Measurements from ENCODE around the gene KRT79.

Gene KRT79

DNA sequence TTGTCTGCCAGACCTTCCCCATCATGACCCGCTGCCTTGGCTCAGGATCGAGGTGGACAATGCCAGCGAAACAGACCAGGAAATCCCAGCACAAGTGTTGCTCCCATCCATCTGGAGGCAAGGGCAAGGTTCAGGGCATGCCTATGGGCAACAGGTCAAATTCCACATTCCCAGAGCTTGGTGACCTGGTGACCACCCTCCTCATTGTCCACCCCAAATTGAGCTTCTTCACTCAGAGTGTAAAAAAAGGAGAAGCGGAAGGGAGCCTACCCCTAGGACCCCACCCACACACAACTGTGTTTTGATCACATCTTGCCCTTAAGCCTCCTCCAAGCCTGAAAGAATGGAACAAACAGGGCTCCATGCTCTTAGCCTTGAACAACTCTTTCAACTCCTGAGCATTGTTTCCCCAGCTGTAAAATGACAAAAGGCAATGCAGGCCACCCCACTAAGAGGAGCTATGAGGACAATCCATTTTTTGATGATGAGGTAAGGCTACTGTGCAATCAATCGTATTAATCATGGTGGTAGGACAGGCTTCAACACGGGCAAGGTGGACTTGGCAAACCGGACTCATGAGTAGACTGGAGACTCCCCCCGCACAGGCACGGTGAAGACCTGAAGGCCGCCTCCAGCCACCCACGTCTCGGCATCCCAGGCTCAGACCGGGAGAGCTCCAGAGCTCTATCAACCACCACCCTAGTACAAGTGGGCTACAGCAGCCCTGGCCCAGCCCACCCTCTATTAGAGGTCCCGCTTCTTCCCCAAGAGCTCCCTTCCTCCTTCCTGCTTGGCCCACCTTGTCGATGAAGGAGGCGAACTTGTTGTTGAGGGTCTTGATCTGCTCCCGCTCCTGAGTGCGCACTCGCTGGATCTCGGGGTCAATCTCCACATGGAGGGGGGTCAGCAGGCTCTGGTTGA is 866 bp downstream of the KRT79 start:
- DNase-seq: no peak

DNA sequence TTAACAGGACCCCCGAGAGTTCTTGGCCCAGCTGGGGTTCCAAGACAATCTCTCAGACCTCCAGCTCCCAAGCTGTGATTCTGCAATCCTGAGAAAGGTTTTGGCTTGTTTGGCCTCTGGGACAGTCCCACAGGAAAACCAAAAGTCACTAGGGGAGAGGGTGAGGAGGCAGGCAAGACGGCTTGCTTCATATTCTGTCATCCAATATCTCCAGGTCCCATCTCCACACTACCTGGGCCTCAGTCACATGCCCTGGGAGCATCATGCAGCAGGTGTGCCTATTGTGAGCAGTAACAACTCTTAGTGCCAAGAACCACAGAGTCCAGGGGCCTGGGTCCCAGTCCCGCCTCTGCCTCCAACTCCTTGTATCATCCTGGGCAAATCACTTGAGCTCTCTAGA is 1.7 kb downstream of the KRT79 start:
- DNase-seq: no peak

DNA sequence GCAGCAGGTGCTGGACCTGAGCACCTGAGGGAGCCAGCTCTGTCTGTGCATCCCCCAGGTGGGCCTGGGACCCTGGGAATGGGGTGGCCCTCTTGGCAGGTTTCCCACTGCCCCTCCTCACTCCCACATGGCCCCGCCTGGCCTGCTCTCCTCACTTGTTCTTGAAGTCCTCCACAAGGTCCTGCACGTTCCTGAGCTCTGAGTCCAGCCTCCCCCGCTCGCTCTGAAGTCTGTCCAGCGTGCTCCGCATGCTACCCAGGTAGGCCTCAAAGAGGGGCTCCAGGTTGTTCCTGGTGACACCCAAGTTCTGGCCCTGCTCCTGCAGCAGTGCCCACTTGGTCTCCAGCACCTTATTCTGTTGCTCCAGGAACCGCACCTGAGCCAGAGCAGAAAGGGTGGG is 2.9 kb downstream of the KRT79 start:
- no peak for DNase-seq

DNA sequence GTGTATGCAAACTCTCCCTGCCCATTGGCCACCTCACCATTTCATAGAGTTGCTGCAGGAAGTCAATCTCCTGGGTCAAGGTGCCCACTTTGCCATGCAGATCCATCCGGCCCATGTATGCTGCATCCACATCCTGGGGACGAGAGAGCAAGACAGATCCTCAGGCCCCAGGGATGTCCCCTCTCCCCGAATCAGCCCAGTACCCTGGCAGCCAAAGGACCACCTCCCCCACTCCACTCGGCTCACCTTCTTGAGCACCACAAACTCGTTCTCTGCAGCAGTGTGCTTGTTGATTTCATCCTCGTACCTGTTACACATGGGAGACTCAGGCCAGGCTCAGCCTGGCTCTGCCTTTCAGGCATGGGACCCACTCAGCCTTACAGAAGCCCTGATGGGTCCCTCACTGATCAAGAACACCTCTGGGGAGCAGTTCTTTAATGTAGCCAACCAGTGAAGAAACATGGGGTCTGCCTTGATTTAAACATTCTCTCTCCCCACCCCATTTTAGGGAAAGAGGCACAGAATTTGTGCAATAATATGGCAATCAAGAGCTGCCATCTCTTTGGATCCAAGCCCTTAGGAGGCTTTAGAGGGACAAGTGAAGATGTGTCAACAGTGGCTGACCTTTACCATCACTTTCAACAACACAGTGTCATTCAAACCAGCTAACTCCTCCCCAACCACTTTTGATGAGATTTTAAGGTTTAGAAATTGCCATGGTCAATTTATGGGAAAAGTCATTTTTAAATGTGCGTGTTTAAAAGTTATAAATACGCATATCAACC is 3.9 kb downstream of the KRT79 start:
- DNase-seq: no peak

DNA sequence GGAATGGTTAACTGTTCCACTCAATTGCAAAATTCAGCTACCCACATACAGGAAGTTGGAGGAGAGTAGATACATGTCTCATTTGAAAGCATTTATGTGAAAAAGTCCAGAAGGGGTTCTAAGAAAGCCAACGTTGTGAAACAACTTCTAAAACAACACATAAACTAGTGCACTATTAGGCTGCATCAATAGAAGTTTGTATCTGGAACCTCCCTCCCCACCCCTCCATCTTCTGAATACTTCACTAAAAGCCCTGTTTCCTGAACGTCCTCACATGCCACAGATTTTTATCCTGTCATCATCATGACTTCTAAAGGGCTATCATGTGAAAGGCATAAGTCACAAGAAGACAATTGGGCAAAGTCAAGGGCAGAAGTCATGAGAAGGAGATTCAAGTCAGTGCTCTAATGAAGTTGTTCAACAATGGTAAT is 5.5 kb downstream of the KRT79 start:
- DNase-seq: no peak

DNA sequence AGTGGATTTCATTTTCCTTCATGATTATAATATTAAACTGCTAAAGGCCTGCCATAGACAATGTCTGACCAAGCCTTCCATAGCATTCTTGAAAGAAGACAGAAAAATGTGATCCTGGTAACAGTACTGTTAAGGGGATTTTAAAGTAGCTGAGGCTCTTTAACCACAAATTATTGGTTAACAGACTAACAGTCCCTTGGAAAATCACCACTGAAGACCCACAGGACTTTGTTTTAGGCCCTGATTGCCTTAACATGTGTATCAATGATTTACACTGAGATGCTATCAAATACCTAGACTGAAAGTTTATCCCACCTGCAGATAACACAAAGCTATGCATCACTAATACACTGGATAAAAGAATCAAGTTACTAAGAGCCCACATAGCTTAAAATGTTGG is 6.0 kb downstream of the KRT79 start:
- DNase-seq: no peak

DNA sequence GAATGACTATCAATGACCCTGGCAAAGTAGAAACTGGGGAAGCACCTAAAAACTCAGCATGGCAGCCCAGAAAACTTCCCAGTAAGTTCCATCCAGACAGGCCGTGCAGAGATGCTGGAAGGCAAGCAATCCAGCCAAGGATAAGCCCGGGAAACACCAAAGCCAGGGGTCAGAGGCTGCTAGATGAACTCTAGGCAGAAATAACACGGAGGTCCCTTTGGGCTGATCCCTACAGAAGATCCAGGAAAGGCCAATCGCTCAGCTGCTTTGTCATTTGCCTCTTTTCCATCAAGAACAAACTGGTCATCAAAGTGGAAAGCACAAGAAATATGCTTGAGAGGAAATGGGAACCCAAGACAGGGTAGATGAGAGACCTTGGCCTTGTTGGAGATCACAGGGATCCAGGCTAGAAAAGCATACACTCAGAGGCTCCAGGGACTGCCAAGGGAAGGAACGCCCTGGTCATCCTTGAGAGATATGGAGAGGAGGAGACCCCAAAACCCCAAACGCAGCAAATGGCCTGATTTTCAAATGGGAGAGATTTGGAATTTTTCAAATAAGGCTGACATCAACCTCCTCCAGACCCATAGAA is 6.5 kb downstream of the KRT79 start:
- no peak for DNase-seq

DNA sequence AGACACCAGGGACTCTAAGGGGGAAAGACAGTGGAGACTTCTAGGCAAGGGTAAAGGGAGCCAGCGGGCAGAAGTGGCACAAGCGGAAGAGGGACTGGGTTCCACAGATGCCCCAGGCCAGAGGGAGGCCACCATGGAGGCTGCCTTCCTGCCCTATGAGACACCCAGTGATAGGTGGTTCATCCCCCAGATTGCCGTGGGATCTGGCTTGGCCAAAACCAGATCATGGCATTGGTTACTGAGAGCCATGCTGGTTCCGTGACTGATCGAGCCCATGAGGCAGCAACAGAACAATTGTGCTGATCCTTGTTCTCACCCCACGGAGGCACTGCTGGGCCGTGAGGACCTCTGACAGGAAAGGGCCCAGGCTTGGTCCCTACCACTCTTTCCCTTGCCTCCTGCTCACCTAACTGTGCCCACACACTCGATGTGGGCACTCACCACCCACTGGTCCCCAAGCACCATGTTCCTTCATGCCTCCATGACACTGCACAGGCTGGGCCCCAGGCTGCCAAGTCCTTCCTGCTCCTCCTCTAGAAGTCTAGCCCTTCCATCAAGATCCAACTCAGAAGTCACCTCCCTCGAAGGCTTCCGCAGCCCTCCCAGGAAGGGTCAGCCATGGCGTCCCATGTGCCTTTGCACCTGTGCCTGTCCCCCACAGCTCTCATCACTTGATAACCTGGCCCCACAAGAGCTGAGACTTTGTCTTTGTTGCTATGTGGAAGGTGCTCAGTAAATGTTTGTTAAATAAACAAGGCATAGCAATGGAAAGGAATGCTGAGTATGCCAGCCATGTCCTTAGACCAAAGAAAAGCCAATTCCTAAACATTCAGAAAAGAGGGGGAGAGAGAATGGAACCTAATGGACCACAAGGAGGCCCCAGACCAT is 7.3 kb downstream of the KRT79 start:
- DNase-seq: no peak

DNA sequence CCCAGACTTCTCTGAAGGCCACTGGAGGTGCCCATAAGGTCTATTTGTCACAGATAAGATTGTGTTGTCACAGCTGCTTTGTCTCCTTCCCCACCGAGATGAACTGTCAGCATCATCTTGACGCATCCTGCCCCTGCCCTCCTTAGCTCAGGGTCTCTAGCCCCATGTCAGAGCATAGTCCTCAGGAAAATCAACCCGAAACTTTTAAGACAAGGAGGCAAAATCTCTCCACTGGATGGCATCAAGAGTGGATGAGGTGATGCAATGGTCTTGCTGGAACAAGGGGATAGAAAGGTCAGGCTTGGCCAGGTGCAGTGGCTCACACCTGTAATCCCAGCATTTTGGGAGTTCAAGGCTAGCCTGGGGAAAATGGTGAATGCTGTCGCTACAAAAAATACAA is 8.2 kb downstream of the KRT79 start:
- DNase-seq: no peak

DNA sequence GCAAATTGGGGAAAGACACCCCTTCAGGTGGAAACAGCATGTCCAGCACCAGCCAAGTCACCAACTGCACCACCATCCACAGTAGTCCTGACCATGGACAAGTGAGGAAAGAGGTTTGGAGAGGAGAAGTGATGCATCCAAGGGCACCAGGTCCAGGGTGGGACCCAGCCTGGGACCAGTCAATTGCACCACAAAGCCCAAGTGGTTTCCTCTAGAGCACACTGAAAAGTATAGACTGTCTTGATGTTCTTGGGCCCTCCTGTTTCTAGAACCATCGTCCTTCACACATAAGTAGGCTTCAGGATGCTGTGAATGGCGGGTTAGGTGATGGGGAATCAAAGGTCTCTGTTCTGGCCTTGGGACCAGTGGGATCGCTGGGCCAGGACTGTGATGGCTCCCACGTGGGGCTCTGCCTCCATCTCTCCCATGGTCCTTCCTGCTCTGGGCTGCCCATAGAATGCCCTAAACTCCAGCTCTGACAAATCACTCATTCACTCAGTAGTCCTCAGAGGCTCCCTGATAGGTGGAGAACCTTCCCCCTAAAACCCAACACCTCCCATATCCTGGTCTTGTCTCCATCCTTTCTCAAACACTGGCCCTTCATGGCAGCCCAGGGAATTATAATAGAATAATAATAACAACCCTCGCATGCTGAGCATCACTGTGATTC is 9.2 kb downstream of the KRT79 start:
- no peak for DNase-seq

DNA sequence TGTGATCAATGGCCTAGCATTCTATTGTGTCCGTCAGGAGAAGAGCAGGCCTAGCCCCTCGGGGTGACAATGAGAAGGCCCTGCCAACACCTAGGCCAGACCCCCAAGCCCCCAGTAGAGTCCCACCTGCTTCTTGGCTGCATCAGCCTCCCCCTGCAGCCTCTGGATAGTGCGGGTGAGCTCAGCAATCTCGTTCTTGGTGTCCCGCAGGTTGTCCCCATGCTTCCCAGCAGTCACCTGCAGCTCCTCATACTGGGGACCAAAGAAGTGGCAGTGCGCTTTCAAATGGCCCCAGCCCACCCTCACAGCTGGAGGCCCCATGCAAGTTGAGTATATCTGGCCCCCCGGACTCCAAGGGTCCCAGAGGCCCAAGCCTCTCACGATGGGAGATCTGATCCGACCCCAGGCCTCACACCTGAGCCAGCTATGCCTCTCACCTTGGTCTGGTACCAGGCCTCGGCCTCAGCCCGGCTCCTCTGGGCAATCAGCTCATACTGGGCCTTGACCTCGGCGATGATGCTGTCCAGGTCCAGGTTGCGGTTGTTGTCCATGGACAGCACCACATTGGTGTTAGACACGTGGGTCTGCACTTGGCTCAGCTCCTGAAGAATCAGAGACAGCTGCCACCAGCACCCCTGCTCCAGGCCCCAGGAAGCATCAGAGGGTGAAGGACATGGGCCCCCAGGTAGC is 10.2 kb downstream of the KRT79 start:
- no peak for DNase-seq

DNA sequence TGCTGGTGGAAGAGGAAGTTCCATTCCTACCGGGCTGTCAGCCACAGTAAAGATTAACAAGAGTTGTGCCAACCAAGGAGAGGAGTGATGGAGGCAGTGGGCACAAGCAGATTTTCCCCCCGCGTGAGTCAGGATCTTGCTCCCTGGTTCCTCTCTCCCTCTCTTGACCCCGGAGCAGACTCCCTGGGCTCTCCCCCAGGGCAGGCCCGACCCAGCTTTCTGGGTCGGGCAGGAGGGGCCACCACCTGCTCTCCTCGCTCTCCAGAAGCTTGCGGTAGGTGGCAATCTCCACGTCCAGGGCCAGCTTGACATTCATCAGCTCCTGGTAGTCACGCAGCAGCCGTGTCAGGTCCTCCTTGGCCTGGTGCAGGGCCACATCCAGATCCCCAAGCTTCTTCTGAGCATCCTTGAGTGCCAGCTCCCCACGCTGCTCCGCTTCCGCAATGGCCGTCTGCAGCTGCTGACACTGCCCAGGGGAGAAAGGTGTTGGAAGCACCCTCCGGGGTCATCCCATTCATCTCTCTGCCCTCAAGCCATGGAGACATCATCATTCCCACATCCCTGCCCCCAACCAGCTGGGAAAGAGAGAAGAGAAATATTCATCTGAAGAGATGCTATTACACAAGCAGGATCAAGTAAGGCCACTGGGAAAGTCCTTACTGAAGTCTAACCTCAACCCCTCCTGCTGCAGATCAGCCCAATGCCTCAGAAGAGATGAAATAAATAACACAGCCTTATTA is 11.2 kb downstream of the KRT79 start:
- no peak for DNase-seq

DNA sequence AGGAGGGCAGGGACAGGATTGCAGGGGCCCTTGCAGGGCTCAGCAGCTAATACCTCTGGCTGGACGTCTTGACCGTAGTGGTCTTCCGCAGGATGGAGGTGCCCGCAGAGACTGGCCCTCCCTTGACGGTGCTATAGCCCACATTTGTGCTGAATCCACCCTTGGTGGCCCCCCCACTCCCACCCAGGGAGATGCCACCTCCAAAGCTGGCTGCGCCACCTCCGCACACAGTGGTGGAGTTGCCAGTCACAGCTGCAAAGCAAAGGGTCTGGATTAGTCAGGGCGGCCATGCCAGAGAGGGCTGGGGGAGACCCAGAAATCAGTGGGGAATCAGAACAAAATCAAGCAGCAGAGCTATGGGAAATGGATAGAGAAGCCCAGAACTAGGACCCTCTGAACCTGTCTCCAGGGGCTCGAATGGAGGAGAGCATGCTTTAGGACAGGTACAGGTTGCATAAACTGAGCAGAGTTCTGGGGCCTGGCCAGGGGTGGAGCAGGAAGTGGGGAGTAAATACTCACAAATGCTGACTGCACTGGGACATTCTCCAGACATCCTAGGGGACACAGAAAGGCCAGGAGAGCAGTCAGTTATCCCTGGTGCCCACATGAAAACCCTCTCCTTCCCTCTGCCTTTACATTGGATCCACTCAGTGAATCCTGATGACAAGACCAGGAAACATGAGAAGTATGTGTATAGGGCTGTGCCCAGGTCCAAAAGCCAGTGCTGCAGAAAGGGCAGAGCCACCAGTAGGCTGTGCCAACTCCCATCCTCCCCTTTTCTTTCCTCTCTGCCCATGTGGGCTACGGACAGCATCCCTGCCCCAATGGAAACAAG is 12.1 kb downstream of the KRT79 start:
- DNase-seq: no peak

DNA sequence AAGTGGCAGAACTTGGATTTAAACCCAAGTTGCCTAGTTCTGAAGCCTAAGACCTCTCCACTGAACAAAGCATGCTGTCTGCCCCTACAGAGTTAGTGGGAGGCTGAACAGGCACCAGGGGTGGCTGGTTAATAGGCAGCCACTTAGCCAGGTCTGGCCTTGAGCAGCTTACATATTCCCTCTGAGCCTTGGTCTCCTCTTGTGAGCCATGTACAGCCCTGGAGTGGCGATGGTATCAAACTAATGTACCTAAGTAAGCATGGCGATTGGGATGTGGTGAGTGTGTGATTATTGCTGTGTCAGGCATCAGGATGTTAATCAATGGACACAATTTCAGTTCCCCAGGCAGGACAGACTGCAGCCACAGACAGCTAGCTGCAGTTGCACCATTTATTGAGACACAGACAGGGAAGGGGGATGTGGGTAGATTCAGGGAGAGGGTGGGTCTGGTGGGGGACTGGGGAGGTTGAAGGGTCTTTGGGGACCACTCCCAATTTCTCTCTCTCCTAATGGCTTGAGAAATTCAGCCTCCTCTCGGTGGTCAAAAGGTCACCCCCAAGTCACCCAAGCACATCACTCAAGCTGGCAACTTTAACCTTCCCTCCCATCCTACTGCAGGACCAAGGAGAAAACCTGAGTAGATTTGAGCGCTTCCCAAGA is 12.9 kb downstream of the KRT79 start:
- DNase-seq: no peak

DNA sequence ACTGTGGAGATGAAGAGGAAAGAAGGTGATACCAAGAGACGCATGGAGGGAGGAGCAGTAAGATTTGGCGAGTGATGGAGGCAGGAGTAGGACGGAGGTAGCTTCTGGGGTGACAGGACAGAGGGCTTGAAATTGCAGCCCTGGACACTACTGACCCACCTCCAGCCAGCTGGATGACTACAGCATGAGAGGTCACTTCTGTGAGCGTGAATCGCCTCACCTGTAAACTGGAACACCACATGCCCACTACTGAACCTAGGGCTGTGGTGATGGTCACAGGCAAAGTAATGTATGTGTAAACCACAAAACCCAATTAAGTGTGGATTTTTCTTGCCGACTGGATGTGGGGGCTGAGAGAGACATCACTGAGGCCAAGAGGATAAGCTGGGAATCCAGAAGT is 13.6 kb downstream of the KRT79 start:
- DNase-seq: no peak

DNA sequence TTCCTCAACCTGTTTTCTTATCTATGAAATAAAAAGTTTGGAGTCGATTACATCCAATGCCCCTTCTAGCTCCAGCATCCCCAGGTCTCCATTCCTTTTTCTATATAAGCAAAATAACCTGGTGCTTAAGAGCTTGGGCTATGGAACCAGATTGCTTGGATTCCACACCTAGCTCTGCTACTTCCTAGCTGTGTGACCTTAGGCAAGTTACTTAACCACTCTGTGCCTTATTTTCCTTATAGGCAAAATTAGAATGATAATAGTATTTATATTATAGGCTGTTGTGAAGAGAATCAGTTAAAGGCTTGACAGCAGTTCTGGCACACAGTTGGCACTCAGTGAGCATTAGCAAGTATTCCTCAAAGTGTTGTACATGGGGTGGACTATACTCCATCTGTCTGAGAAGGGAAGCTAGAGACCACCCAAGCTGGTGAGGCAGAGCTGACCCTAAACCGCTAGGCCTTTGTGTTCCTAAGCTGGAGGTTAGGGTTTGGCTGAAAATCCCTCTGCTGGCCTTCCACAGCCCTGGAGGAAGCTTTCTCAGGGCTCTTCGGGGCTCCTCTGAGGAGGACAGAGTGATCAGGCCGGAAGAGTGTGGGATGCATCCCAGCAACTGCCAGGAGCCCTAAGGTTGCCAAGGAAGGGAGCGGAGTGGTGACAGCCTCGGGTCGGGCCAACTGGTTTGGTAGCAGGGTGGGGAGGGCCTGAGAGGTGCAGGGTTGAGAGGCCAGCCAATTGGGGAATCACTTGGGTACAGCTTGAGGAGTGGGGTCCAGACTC is 14.2 kb downstream of the KRT79 start:
- no peak for DNase-seq

DNA sequence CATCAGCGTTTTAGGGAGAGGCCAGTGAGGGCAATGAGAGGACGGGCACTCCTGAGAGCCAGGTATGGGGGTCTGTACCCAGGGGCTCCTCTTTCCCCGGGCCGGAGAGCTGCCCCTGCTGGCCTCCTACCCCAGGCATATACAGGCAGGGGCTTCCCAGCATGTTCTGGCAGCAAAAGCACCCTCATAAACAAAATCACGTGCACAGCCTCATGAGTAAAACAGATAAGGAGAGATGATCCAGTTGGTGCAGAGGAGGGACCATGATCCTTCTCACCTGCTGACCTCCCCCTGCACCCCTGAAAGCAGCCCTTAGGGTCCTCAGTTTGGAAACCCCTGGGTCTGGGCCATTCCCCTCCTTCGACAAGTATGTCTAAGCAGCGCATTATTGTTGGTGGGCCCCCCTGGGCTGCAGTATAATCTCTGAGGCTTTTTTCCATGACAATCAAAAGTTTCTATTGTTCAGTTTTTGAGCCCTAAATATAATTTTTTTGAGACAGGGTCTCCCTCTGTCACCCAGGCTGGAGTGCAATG is 15.2 kb downstream of the KRT79 start:
- DNase-seq: no peak

DNA sequence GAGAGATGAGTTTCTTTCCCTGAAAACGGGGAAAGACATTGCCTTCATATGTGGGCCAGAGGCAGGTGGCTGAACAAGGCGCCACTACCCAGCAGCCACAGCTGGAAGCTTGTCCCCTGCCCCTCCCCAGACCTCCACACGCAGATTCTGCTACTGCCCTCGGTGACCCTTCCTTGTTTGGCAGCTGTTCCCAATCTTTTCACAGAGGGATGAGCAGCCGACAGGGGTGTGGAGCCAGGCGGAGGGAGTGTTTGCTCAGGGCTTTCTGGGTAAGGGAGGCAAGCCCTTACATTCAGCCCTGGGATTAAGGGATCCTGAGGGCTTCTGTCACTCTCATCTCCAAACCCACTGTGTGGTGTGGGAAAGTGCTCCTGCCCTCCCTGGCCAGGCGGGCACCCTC is 15.7 kb downstream of the KRT79 start:
- no peak for DNase-seq

All from activated T-cell treated with anti-CD3 and anti-CD28 coated beads for 4 hours (primary cell).